ENCODE measurements around the gene MED17. TPM values are rescaled to one million over a fixed set of nuclear protein-coding genes. Genes with fewer than 3 reads are reported as not detected.

The MED17 gene
- total and polyA plus RNA-seq, 2 of the 13 experiments (the other 11 are each of a cell fraction or from before 2014, with no cell fraction given), result 23.1 to 37.0 TPM

DNA sequence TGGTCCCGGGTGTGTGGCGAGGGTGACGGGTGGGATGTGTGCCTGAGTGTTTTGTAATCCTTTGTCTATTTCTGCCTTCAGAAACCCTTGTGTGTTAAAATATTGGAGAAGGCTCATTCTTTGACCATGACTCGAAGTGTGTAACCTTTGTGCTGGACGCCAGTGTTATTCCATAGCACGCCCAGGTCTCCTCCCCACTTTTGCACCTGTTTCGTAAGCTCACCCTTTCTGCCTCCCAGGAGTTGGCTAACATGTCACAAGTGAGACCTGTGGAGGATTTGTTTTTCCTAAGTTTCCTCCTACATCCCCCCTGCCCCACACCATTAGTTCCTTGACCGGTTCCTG, 42.2 kb upstream of the MED17 start (continued):
- no peak for TF ChIP-seq POLR2AphosphoS2 (IDR thresholded peaks at IDR 0.05; ENCODE audit: low read depth, low read length)
- no peak for TF ChIP-seq CC2D1A (CRISPR knock-in tag; IDR thresholded peaks at IDR 0.05)
- no peak for TF ChIP-seq ATF7-NPFF (CRISPR knock-in tag; IDR thresholded peaks at IDR 0.05; ENCODE audit: low read depth)
- TF ChIP-seq, protein P1, sequence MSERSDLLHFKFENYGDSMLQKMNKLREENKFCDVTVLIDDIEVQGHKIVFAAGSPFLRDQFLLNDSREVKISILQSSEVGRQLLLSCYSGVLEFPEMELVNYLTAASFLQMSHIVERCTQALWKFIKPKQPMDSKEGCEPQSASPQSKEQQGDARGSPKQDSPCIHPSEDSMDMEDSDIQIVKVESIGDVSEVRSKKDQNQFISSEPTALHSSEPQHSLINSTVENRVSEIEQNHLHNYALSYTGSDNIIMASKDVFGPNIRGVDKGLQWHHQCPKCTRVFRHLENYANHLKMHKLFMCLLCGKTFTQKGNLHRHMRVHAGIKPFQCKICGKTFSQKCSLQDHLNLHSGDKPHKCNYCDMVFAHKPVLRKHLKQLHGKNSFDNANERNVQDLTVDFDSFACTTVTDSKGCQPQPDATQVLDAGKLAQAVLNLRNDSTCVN (CRISPR knock-in tag; IDR thresholded peaks at IDR 0.05; ENCODE audit: borderline replicate concordance), result no peak
- TF ChIP-seq ZNF564 (CRISPR knock-in tag; IDR thresholded peaks at IDR 0.05), result no peak
- no peak for TF ChIP-seq HMGA1 (CRISPR knock-in tag; conservative IDR thresholded peaks at IDR 0.05)
- TF ChIP-seq FOSL2 (CRISPR knock-in tag; IDR thresholded peaks at IDR 0.05), result peak; percentile 73
- TF ChIP-seq SOX5 (CRISPR knock-in tag; IDR thresholded peaks at IDR 0.05; ENCODE audit: borderline replicate concordance), result peak; percentile 42
- no peak for TF ChIP-seq LCORL (IDR thresholded peaks at IDR 0.05)
- TF ChIP-seq LCORL (CRISPR knock-in tag; IDR thresholded peaks at IDR 0.05), result peak; percentile 66; the same call in 1 of the 2 replicates
- TF ChIP-seq RXRB (CRISPR knock-in tag; IDR thresholded peaks at IDR 0.05; ENCODE audit: borderline replicate concordance), result 0 out of 2 replicates have a peak, but pooled peaks have one; percentile 15
- TF ChIP-seq REXO4 (CRISPR knock-in tag; IDR thresholded peaks at IDR 0.05; ENCODE audit: borderline replicate concordance), result no peak
- TF ChIP-seq NAIF1 (CRISPR knock-in tag; IDR thresholded peaks at IDR 0.05; ENCODE audit: borderline replicate concordance), result no peak
- TF ChIP-seq RBFOX2 (IDR thresholded peaks at IDR 0.05; ENCODE audit: low read depth, low read length), result no peak
- no peak for TF ChIP-seq ZNF207 (IDR thresholded peaks at IDR 0.05; ENCODE audit: borderline replicate concordance)
- TF ChIP-seq, protein P2, sequence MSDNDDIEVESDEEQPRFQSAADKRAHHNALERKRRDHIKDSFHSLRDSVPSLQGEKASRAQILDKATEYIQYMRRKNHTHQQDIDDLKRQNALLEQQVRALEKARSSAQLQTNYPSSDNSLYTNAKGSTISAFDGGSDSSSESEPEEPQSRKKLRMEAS (IDR thresholded peaks at IDR 0.05), result 0 out of 2 replicates have a peak, but pooled peaks have one; percentile 5
- TF ChIP-seq SKI (IDR thresholded peaks at IDR 0.05; ENCODE audit: partially characterized antibody), result no peak
- no peak for TF ChIP-seq HDAC6 (IDR thresholded peaks at IDR 0.05; ENCODE audit: low read depth, low read length)
- TF ChIP-seq HMG20A (CRISPR knock-in tag; IDR thresholded peaks at IDR 0.05; ENCODE audit: borderline replicate concordance), result no peak
- no peak for TF ChIP-seq ADNP (CRISPR knock-in tag; IDR thresholded peaks at IDR 0.05)
- TF ChIP-seq, protein P3, sequence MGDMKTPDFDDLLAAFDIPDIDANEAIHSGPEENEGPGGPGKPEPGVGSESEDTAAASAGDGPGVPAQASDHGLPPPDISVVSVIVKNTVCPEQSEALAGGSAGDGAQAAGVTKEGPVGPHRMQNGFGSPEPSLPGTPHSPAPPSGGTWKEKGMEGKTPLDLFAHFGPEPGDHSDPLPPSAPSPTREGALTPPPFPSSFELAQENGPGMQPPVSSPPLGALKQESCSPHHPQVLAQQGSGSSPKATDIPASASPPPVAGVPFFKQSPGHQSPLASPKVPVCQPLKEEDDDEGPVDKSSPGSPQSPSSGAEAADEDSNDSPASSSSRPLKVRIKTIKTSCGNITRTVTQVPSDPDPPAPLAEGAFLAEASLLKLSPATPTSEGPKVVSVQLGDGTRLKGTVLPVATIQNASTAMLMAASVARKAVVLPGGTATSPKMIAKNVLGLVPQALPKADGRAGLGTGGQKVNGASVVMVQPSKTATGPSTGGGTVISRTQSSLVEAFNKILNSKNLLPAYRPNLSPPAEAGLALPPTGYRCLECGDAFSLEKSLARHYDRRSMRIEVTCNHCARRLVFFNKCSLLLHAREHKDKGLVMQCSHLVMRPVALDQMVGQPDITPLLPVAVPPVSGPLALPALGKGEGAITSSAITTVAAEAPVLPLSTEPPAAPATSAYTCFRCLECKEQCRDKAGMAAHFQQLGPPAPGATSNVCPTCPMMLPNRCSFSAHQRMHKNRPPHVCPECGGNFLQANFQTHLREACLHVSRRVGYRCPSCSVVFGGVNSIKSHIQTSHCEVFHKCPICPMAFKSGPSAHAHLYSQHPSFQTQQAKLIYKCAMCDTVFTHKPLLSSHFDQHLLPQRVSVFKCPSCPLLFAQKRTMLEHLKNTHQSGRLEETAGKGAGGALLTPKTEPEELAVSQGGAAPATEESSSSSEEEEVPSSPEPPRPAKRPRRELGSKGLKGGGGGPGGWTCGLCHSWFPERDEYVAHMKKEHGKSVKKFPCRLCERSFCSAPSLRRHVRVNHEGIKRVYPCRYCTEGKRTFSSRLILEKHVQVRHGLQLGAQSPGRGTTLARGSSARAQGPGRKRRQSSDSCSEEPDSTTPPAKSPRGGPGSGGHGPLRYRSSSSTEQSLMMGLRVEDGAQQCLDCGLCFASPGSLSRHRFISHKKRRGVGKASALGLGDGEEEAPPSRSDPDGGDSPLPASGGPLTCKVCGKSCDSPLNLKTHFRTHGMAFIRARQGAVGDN (CRISPR knock-in tag; IDR thresholded peaks at IDR 0.05), result peak; percentile 14; the same call in 1 of the 2 replicates
- 0 out of 2 replicates have a peak, but pooled peaks have one; percentile 1 for TF ChIP-seq FOXK1 (CRISPR knock-in tag; IDR thresholded peaks at IDR 0.05; ENCODE audit: borderline replicate concordance, low read depth)
- TF ChIP-seq ZNF484 (CRISPR knock-in tag; IDR thresholded peaks at IDR 0.05; ENCODE audit: borderline replicate concordance, low read depth), result no peak

Measured in HepG2 (cell line).